Activated CD8-positive, alpha-beta memory T cell treated with anti-CD3 and anti-CD28 coated beads, Interleukin-2, amount 50 U/mL, for 1 hour (primary cell): ENCODE results near the gene GRIN2C.

ENCODE experiments used
- DNase-seq: peaks from one replicate; pipeline ENCODE4 v3.0.0-alpha.2; 2020; ENCODE audit errors: extremely low read depth

Gene GRIN2C

GRCh38 chr17:74848656-74849399, 10.9 kb downstream of the GRIN2C start:
- DNase-seq: no peak

DNA sequence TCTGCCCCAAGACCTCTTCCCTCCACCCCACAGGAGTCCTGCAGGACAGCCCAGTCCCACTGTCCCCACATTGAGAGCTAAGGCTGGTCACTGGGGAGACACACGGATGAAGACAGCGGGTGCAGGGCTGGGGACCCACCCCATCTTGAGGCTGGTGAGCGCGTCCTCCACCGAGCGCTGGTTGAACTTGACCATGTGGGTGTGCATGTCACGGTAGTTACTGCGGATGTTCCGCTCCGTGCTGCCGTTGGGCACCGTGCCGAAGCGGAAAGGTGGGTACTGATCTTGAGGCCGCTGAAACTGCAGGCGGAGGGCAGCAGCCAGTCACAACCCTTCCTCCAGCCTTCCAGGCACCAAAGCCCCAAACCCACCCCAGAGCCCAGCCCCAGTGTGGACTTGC, 13.1 kb downstream of the GRIN2C start:
- no peak for DNase-seq

DNA sequence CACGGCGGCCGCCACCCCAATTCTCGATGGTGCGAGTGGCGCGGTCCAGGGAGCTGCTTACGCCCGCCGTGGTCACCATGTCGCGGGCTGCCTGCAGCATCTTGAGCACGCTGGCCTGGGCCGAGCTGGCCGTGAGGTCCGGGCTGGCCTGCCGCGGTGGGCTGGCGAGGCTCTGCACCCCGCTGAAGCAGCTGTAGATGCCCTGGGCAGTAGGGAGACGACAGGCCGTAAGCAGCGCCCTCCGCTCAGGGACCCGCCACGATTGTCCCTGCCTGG, 16.4 kb downstream of the GRIN2C start:
- DNase-seq: no peak

DNA sequence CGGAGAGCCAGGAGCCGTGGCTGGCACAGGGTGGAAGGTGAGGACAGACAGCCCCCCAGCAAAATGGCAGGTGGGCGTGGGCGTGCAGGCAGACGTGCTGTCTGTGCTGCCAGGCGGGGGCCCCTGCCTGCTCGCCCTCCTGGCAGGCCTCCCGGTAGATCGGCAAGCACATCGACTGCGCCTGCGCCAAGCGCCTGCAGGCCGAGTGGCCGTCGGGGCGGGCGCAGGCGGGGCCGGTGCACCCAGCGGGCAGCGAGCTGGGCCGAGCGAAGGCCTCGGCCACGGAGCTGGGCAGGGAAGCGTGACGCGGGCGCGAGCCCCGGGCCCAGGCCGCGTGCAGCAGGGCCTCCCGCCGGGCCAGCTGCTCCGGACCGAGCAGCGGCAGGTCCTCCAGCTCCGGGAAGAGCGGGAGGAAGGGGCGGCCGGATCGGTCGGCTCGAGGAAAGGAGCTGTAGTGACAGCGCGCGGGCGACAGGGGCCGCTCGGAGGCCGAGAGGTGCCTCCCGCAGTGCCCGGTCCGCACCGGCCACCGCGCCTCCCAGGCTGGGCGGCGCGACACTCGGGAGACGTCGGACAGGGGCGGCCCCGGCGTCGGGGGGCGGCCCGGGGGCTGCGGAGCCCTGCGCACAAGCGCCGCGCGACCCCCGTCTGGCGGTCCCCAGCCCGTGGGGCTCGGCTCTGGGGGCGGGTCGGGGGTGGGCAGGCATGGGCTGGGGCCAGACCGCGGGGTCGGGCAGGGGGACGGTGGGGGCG, 16.9 kb downstream of the GRIN2C start:
- DNase-seq: no peak

- no peak for DNase-seq
These were observed 17.5 kb downstream of the GRIN2C start for GRCh38 chr17:74842146-74842598.

GRCh38 chr17:74840989-74841666, 18.6 kb downstream of the GRIN2C start:
- DNase-seq: no peak

- no peak for DNase-seq
These were observed 19.5 kb downstream of the GRIN2C start for GRCh38 chr17:74839990-74840852.

DNA sequence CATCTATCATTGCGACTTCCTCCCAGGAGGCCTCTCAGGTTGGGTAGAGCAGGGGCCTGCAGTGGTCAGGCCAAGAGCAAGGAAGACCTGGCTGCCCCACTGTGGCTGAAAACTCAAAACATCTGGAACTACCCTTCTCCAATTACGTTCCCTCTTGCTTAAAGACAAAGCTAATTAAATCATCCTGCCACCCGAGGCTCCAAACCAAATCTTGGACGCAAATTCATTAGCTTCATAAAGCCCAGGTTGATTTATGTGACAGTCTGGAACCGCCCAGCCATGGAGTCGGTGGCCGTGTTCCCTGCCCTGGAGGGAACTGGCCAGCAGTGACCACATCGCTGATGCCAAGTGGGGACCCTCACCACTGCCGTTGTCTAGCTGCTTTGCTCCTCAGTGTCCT, 21.4 kb downstream of the GRIN2C start:
- DNase-seq: no peak

GRCh38 chr17:74836691-74837467, 22.8 kb downstream of the GRIN2C start:
- DNase-seq: no peak

DNA sequence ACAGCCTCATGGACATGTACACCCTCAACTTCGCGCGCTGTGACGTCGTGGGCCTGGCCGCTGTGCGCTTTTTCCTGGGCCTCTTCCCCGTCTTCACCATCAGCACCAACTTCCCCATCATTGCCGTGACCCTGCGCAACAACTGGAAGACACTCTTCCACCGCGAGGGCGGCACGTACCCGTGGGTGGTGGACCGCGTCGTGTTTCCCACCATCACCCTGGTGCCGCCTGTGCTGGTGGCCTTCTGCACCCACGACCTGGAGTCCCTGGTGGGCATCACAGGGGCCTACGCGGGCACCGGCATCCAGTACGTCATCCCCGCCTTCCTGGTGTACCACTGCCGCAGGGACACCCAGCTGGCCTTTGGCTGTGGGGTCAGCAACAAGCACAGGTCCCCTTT, 23.5 kb downstream of the GRIN2C start:
- DNase-seq: no peak

GRCh38 chr17:74833501-74834377, 25.9 kb downstream of the GRIN2C start:
- no peak for DNase-seq

DNA sequence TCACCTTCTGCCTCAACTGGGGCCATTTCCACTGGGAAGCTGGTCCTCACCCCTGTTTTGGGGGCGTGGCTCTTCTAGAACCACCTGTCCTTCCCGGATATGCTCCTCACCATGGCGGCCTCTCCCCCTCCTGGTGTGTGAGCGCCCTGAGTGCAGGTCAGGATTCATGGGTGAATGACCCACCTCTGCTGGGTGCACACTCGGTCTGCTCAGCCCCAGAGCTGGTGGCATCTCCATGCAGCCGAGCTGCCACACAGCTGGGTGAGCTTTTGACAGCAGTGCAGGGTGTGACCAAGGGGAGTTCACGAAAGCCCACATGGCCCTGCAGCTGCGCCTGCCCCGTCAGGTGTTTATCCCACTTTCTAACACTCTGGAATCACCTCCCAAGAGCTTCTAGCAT, 27.3 kb downstream of the GRIN2C start:
- DNase-seq: no peak

GRCh38 chr17:74831444-74832146, 28.1 kb downstream of the GRIN2C start:
- no peak for DNase-seq

- no peak for DNase-seq
These were observed 28.8 kb downstream of the GRIN2C start for GRCh38 chr17:74830861-74831260.

GRCh38 chr17:74827800-74828199, 31.9 kb downstream of the GRIN2C start:
- no peak for DNase-seq

GRCh38 chr17:74825952-74826719, 33.5 kb downstream of the GRIN2C start:
- no peak for DNase-seq

GRCh38 chr17:74824961-74825627, 34.6 kb downstream of the GRIN2C start:
- DNase-seq: no peak

GRCh38 chr17:74822939-74823367, 36.7 kb downstream of the GRIN2C start:
- no peak for DNase-seq
